ENCODE measurements around the gene RAP2A.

RAP2A gene

GRCh38 chr13:97499181-97499580 lies 65.2 kb downstream of the RAP2A start:
- no peak for DNase-seq

- DNase-seq: no peak
Observed at GRCh38 chr13:97502181-97502580, 68.2 kb downstream of the RAP2A start.

- no peak for DNase-seq
Observed at GRCh38 chr13:97502706-97503105, 68.7 kb downstream of the RAP2A start.

- DNase-seq: no peak
Observed at GRCh38 chr13:97505017-97505416, 71.0 kb downstream of the RAP2A start.

- no peak for DNase-seq
Observed at GRCh38 chr13:97506511-97506910, 72.5 kb downstream of the RAP2A start.

GRCh38 chr13:97512732-97513131 lies 78.8 kb downstream of the RAP2A start:
- DNase-seq: no peak

GRCh38 chr13:97515643-97516042 lies 81.7 kb downstream of the RAP2A start:
- no peak for DNase-seq

- DNase-seq: no peak
Observed at GRCh38 chr13:97517967-97518366, 84.0 kb downstream of the RAP2A start.

All from DMS79 (cell line).